ENCODE results near the gene ARIH2.

Gene ARIH2

DNA sequence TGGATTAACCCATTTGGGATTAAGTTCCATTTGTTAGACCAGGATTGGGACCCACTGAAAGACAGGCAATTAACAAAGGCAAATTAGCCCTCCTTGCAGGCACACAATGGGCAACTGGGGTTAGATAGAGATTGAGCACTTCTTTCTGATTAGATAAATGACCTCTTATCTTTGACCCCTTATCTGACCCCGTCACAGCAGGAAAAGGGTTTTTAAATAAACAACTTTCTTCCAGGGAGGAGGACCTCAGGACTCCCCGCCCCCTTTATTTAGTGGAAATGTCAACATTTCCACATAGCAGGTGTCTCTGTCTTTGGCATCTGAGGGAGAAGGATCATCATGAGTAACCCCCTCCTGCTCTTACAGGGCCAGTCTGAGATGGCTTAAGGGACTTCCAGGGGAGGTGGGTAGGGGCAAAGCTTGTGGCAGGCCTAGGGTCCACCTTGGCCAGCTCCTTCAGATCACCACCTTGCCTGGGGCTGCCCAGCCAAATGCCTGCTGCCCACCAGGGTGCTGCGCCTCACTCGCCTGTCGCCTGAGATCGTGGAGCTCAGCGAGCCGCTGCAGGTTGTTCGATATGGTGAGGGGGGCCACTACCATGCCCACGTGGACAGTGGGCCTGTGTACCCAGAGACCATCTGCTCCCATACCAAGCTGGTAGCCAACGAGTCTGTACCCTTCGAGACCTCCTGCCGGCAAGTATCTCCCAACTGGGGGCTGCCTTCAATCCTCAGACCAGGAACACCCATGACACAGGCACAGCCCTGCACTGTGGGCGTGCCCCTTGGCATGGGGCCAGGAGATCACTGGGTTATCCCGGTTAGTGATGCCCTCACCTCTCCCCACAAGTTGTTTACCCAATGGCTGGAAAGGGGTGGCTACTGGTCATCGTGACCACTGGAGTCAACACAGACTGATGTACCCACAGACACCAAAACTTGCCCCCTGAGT lies 86.0 kb downstream of the ARIH2 start:
- Histone ChIP-seq H2AFZ (ENCODE audit: low read depth, low read length) (no peak overlapping the region), H3K4me2 (ENCODE audit: low read length, poor library complexity, severe bottlenecking) (no peak overlapping the region), H3K4ac (ENCODE audit: low read depth in 1 of 2, low read length in 2 of 2) (no peak overlapping the region), H3K9me3 (ENCODE audit: control insufficient read depth, low read length) (no peaks in the 10 kb centered on the region), H3K27ac (ENCODE audit: low read length, poor library complexity, severe bottlenecking) (no peak overlapping the region), H3K9ac (ENCODE audit: low read length) (no peak overlapping the region), H3K14ac (ENCODE audit: low read length in 2 of 2) (no peak overlapping the region), H2AK5ac (ENCODE audit: low read length, severe bottlenecking) (no peak overlapping the region), H3K23ac (ENCODE audit: low read length in 2 of 2) (no peak overlapping the region), H4K91ac (ENCODE audit: low read length) (peak overlapping the region; percentile 2), H2BK12ac (ENCODE audit: low read length in 2 of 2) (no peak overlapping the region), H2BK120ac (ENCODE audit: low read depth, low read length) (no peak overlapping the region), H3K18ac (ENCODE audit: low read depth in 1 of 2, low read length in 2 of 2) (no peak overlapping the region), H2BK5ac (ENCODE audit: low read depth, low read length, poor library complexity, severe bottlenecking) (no peak overlapping the region), H3K79me1 (replicated peaks; ENCODE audit: low read length, poor library complexity, severe bottlenecking) (peaks cover 6% of the 10 kb centered on the region), H3K27me3 (ENCODE audit: control insufficient read depth in 1 of 2, insufficient read depth in 1 of 2, low read length in 2 of 2) (no peaks in the 10 kb centered on the region), H3K4me3 (ENCODE audit: insufficient read depth in 1 of 2, low read depth in 1 of 2, low read length in 2 of 2) (no peak overlapping the region), H4K8ac (ENCODE audit: low read length) (no peak overlapping the region), H3K36me3 (ENCODE audit: control insufficient read depth in 1 of 2, insufficient read depth in 2 of 2, low read depth in 1 of 2, low read length in 2 of 2) (peaks cover 4 to 10% of the 10 kb centered on the region in 2 experiments), H2BK15ac (ENCODE audit: low read depth, poor library complexity, severe bottlenecking) (no peak overlapping the region), H3K4me1 (ENCODE audit: control insufficient read depth, insufficient read depth, low read depth, low read length) (peaks cover 18% of the 10 kb centered on the region)
- DNase-seq: no peak
- WGBS: 96% methylated on average over 14 of the region's 16 CpGs

DNA sequence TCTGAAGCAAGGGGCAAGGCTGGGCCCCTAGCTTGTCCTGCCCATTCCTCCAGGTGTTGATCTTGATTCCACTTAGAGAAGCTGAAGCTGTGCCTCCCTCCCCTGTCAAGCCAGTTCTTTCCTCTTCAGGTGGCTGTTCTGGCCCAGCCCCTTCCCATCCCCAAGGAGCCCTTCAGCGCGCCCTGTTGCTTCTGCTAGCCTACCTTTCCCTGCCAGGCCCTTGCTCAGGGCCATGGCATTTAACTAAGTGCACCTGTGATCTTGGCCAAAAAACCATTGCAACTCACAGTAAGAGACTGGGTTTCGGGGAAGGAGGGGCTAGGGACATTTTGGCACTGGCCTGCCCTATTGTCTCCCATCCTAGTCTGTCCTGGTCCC lies 86.7 kb downstream of the ARIH2 start:
- Histone ChIP-seq H3K23ac (ENCODE audit: low read length in 2 of 2) (no peak overlapping the region), H3K18ac (ENCODE audit: low read depth in 1 of 2, low read length in 2 of 2) (no peak overlapping the region), H3K4me2 (ENCODE audit: low read length, poor library complexity, severe bottlenecking) (no peak overlapping the region), H4K8ac (ENCODE audit: low read length) (no peak overlapping the region), H3K9ac (ENCODE audit: low read length) (no peak overlapping the region), H2BK5ac (ENCODE audit: low read depth, low read length, poor library complexity, severe bottlenecking) (no peak overlapping the region), H3K27me3 (ENCODE audit: control insufficient read depth in 1 of 2, insufficient read depth in 1 of 2, low read length in 2 of 2) (no peaks in the 10 kb centered on the region), H2AK5ac (ENCODE audit: low read length, severe bottlenecking) (no peak overlapping the region), H3K4me1 (ENCODE audit: control insufficient read depth, insufficient read depth, low read depth, low read length) (peaks cover 19% of the 10 kb centered on the region), H3K27ac (ENCODE audit: low read length, poor library complexity, severe bottlenecking) (no peak overlapping the region), H3K14ac (ENCODE audit: low read length in 2 of 2) (no peak overlapping the region), H3K4me3 (ENCODE audit: insufficient read depth in 1 of 2, low read depth in 1 of 2, low read length in 2 of 2) (no peak overlapping the region), H2AFZ (ENCODE audit: low read depth, low read length) (no peak overlapping the region), H3K79me1 (replicated peaks; ENCODE audit: low read length, poor library complexity, severe bottlenecking) (peaks cover 6% of the 10 kb centered on the region), H2BK12ac (ENCODE audit: low read length in 2 of 2) (no peak overlapping the region), H2BK15ac (ENCODE audit: low read depth, poor library complexity, severe bottlenecking) (no peak overlapping the region), H4K91ac (ENCODE audit: low read length) (no peak overlapping the region), H3K36me3 (ENCODE audit: control insufficient read depth in 1 of 2, insufficient read depth in 2 of 2, low read depth in 1 of 2, low read length in 2 of 2) (peaks cover 4 to 13% of the 10 kb centered on the region in 2 experiments), H3K4ac (ENCODE audit: low read depth in 1 of 2, low read length in 2 of 2) (no peak overlapping the region), H3K9me3 (ENCODE audit: control insufficient read depth, low read length) (no peaks in the 10 kb centered on the region), H2BK120ac (ENCODE audit: low read depth, low read length) (no peak overlapping the region)
- 95% methylated on average over 3 of the region's 3 CpGs for WGBS
- no peak for DNase-seq

DNA sequence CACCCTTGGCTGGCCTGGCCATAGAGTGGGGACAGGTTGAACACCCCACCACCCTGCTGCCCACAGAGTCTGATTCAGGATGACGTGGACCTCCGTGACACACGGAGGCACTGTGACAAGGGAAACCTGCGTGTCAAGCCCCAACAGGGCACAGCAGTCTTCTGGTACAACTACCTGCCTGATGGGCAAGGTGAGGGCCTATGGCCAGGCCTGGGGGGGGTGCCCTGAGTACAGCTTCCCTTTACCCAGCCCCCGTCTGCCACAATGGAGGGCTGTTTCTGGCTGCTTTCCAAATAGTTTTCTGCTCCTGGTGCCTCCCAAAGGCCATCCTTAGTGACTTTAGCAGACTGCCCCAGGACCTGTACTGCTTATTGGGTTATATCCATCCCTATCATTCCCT lies 87.4 kb downstream of the ARIH2 start:
- Histone ChIP-seq H3K79me1 (replicated peaks; ENCODE audit: low read length, poor library complexity, severe bottlenecking) (peaks cover 6% of the 10 kb centered on the region), H3K18ac (ENCODE audit: low read depth in 1 of 2, low read length in 2 of 2) (peak overlapping the region; percentile 68 to 89), H3K9ac (ENCODE audit: low read length) (peak overlapping the region; percentile 96), H3K27ac (ENCODE audit: low read length, poor library complexity, severe bottlenecking) (peak overlapping the region; percentile 11), H3K4ac (ENCODE audit: low read depth in 1 of 2, low read length in 2 of 2) (peak overlapping the region; percentile 89 to 95), H4K91ac (ENCODE audit: low read length) (peak overlapping the region; percentile 94), H2BK15ac (ENCODE audit: low read depth, poor library complexity, severe bottlenecking) (peak overlapping the region; percentile 1), H3K23ac (ENCODE audit: low read length in 2 of 2) (no peak overlapping the region), H2AK5ac (ENCODE audit: low read length, severe bottlenecking) (peak overlapping the region; percentile 92), H3K4me1 (ENCODE audit: control insufficient read depth, insufficient read depth, low read depth, low read length) (peaks cover 17% of the 10 kb centered on the region), H4K8ac (ENCODE audit: low read length) (peak overlapping the region; percentile 96), H2BK120ac (ENCODE audit: low read depth, low read length) (no peak overlapping the region), H3K4me3 (ENCODE audit: insufficient read depth in 1 of 2, low read depth in 1 of 2, low read length in 2 of 2) (peak overlapping the region; percentile 60 to 87), H2BK12ac (ENCODE audit: low read length in 2 of 2) (peak overlapping the region in 1 of 2 experiments; percentile 64), H2BK5ac (ENCODE audit: low read depth, low read length, poor library complexity, severe bottlenecking) (no peak overlapping the region), H3K4me2 (ENCODE audit: low read length, poor library complexity, severe bottlenecking) (peak overlapping the region; percentile 86), H3K36me3 (ENCODE audit: control insufficient read depth in 1 of 2, insufficient read depth in 2 of 2, low read depth in 1 of 2, low read length in 2 of 2) (peaks cover 4 to 13% of the 10 kb centered on the region in 2 experiments), H2AFZ (ENCODE audit: low read depth, low read length) (no peak overlapping the region), H3K14ac (ENCODE audit: low read length in 2 of 2) (peak overlapping the region in 1 of 2 experiments; percentile 61), H3K9me3 (ENCODE audit: control insufficient read depth, low read length) (no peaks in the 10 kb centered on the region), H3K27me3 (ENCODE audit: control insufficient read depth in 1 of 2, insufficient read depth in 1 of 2, low read length in 2 of 2) (no peaks in the 10 kb centered on the region)
- DNase-seq: no peak
- WGBS: 96% methylated on average over 5 of the region's 5 CpGs

DNA sequence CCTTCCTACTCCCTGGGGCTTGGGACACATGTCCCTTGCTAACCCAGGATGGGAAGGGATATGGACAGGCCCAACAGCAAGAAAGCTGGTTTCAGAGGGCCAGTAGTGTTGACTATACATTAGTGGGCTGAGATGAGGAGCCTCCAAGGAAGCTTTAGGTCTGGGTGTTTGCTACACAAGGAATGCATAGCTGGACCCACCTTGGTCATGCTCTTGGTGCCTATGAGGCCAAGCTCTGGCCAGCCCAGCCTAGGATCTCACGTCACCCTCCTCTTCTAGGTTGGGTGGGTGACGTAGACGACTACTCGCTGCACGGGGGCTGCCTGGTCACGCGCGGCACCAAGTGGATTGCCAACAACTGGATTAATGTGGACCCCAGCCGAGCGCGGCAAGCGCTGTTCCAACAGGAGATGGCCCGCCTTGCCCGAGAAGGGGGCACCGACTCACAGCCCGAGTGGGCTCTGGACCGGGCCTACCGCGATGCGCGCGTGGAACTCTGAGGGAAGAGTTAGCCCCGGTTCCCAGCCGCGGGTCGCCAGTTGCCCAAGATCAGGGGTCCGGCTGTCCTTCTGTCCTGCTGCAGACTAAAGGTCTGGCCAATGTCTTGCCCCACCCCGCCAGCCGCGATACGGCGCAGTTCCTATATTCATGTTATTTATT lies 87.9 kb downstream of the ARIH2 start:
- DNase-seq: peak; percentile 65
- H2BK5ac ChIP-seq (ENCODE audit: low read depth, low read length, poor library complexity, severe bottlenecking): peak overlapping the region; percentile 14
- peak overlapping the region in 1 of 2 experiments; percentile 64 for H2BK12ac ChIP-seq (ENCODE audit: low read length in 2 of 2)
- no peak overlapping the region for H2BK120ac ChIP-seq (ENCODE audit: low read depth, low read length)
- H3K23ac ChIP-seq (ENCODE audit: low read length in 2 of 2): peak overlapping the region in 1 of 2 experiments; percentile 20
- peak overlapping the region; percentile 68 to 89 for H3K18ac ChIP-seq (ENCODE audit: low read depth in 1 of 2, low read length in 2 of 2)
- no peaks in the 10 kb centered on the region for H3K9me3 ChIP-seq (ENCODE audit: control insufficient read depth, low read length)
- H3K4me3 ChIP-seq (ENCODE audit: insufficient read depth in 1 of 2, low read depth in 1 of 2, low read length in 2 of 2): peak overlapping the region; percentile 60 to 87
- 6% methylated on average over 31 of the region's 32 CpGs for WGBS
- H3K4me2 ChIP-seq (ENCODE audit: low read length, poor library complexity, severe bottlenecking): peak overlapping the region; percentile 86
- no peak overlapping the region for H2AFZ ChIP-seq (ENCODE audit: low read depth, low read length)
- peak overlapping the region in 1 of 2 experiments; percentile 68 for H3K14ac ChIP-seq (ENCODE audit: low read length in 2 of 2)
- H3K36me3 ChIP-seq (ENCODE audit: control insufficient read depth in 1 of 2, insufficient read depth in 2 of 2, low read depth in 1 of 2, low read length in 2 of 2): peaks cover 6 to 17% of the 10 kb centered on the region in 2 experiments
- H3K9ac ChIP-seq (ENCODE audit: low read length): peak overlapping the region; percentile 96
- H3K27me3 ChIP-seq (ENCODE audit: control insufficient read depth in 1 of 2, insufficient read depth in 1 of 2, low read length in 2 of 2): no peaks in the 10 kb centered on the region
- H4K91ac ChIP-seq (ENCODE audit: low read length): peak overlapping the region; percentile 94
- peak overlapping the region; percentile 60 for H2BK15ac ChIP-seq (ENCODE audit: low read depth, poor library complexity, severe bottlenecking)
- peak overlapping the region; percentile 89 to 95 for H3K4ac ChIP-seq (ENCODE audit: low read depth in 1 of 2, low read length in 2 of 2)
- H3K79me1 ChIP-seq (replicated peaks; ENCODE audit: low read length, poor library complexity, severe bottlenecking): peaks cover 6% of the 10 kb centered on the region
- H3K27ac ChIP-seq (ENCODE audit: low read length, poor library complexity, severe bottlenecking): peak overlapping the region; percentile 55
- H4K8ac ChIP-seq (ENCODE audit: low read length): peak overlapping the region; percentile 96
- peak overlapping the region; percentile 92 for H2AK5ac ChIP-seq (ENCODE audit: low read length, severe bottlenecking)
- H3K4me1 ChIP-seq (ENCODE audit: control insufficient read depth, insufficient read depth, low read depth, low read length): peaks cover 17% of the 10 kb centered on the region

Data from mesenchymal stem cell (in vitro differentiated cells and primary cell).